Mesodermal cell (in vitro differentiated cells): ENCODE results near the gene F8.
"Not testable (repeated sequence)": the region's sequence is repeated elsewhere in the genome, so short reads cannot be mapped to it uniquely, and the experiment has no call there.

Source experiments
- H3K27ac ChIP-seq: 2 replicates; pipeline ENCODE4 v1.7.0; 2013; ENCODE audit warnings: mild to moderate bottlenecking, low read depth, low read length, moderate library complexity; ENCODE audit not compliant: severe bottlenecking
- H3K36me3 ChIP-seq: 2 replicates; pipeline ENCODE4 v1.7.1; 2013; ENCODE audit warnings: mild to moderate bottlenecking, low read length, moderate library complexity; ENCODE audit not compliant: control insufficient read depth, insufficient read depth
- H3K4me1 ChIP-seq: one replicate; pipeline ENCODE4 v1.7.1; 2013; ENCODE audit warnings: mild to moderate bottlenecking, low read length; ENCODE audit not compliant: insufficient read depth, control insufficient read depth, poor library complexity, severe bottlenecking
- H3K4me3 ChIP-seq: 2 replicates; pipeline ENCODE4 v1.7.0; 2013; ENCODE audit warnings: low read length, control low read depth, mild to moderate bottlenecking; ENCODE audit not compliant: insufficient read depth, poor library complexity, severe bottlenecking; ENCODE audit errors: extremely low read depth
- H3K9me3 ChIP-seq: 2 replicates; pipeline ENCODE4 v1.7.1; 2013; ENCODE audit warnings: mild to moderate bottlenecking, low read length, moderate library complexity; ENCODE audit not compliant: control insufficient read depth
- WGBS, 2 experiments: methylation state at CpG; one replicate each; pipeline ENCODE4 v1.1.5; 2013; ENCODE audit warnings: missing lambda C conversion rate in 2 of 2; ENCODE audit not compliant: insufficient coverage in 2 of 2; 5-methylcytosine and 5-hydroxymethylcytosine counted together

Gene F8

GRCh38 chrX:154981116-154981411 is 41.5 kb downstream of the F8 start:
- 13 to 25% methylated on average over 2 to 3 of the region's 6 CpGs for WGBS, 2 experiments
- H3K9me3 ChIP-seq = no peaks in the 10 kb centered on the region
- H3K36me3 ChIP-seq = no peaks in the 10 kb centered on the region
- H3K4me3 ChIP-seq = no peak overlapping the region
- H3K27ac ChIP-seq = no peak overlapping the region
- no peaks in the 10 kb centered on the region for H3K4me1 ChIP-seq

- H3K9me3 ChIP-seq = no peaks in the 10 kb centered on the region
- no peaks in the 10 kb centered on the region for H3K4me1 ChIP-seq
- no peaks in the 10 kb centered on the region for H3K36me3 ChIP-seq
- 6 to 8% methylated on average over 2 to 4 of the region's 11 CpGs for WGBS, 2 experiments
- no peak overlapping the region for H3K27ac ChIP-seq
- no peak overlapping the region for H3K4me3 ChIP-seq
Observed at GRCh38 chrX:154980330-154981115, 42.0 kb downstream of the F8 start.

DNA sequence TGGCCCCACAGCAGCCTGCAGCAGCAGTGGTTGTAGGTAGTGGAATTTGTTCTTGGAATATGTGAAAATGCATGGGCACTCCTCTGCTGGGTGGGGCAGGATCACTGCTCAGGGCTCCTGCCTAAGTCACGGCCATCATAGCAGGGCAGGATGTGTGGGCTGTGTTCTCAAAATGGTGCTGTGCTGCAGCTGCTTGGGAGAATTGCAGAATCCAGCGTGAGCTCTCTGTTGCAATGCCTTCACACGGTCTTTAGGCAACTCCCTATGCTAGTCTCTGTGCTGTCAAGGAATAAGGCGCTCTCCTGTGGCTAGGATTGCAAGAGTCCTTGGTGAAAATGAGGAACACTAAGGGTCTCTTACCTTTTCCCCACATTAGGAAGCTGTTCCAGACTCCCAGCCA is 42.9 kb downstream of the F8 start:
- WGBS, 2 experiments = 86 to 100% methylated on average over 1 to 2 of the region's 4 CpGs
- Histone ChIP-seq H3K4me3 (no peak overlapping the region), H3K36me3 (no peaks in the 10 kb centered on the region)

DNA sequence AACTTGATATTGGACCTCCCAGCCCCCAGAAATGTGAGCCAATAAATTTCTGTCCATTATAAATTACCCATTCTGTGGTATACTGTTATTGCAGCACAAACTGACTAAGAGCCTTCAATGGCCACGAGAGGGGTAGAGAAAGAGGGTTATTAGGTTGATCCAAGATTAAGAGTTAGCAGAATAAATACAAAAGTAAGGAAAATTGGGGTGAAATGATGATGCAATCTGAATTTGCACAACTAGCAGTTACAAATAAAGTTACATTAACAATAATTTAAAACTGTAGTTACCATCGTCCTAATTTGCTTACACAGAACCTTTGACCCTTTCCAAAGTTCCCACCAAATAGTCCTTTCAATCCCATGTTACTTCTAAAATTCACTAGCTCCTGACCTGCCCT is 54.2 kb downstream of the F8 start:
- Histone ChIP-seq H3K36me3 (no peaks in the 10 kb centered on the region), H3K4me1 (no peaks in the 10 kb centered on the region), H3K4me3 (no peak overlapping the region), H3K27ac (no peak overlapping the region), H3K9me3 (no peaks in the 10 kb centered on the region)
- WGBS, 2 experiments = 100% methylated on average over 1 of the region's 2 CpGs

More for the DNA sequence above, 42.9 kb downstream of the F8 start:
- H3K27ac ChIP-seq = no peak overlapping the region
- no peaks in the 10 kb centered on the region for H3K4me1 ChIP-seq
- H3K9me3 ChIP-seq = no peaks in the 10 kb centered on the region

DNA sequence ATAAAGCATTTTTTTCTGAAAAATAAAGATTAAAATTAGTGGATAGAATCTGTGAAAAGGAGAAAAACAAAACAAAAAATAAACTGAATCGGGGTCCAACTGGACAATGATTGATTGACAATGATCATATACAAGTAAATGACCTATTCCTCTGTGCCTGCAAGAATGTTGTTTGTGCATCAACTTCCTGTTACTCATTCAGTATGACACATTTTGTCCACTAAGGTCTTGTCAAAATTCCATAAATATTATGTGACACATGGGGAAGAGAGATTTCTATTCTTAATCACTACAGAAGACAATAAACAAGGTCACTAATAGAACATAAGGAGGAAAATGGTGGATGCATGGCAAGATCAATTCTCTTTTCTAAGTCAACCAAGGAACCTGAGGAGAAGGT is 54.9 kb downstream of the F8 start:
- Histone ChIP-seq H3K27ac (no peak overlapping the region), H3K4me3 (no peak overlapping the region), H3K4me1 (no peaks in the 10 kb centered on the region), H3K9me3 (no peaks in the 10 kb centered on the region), H3K36me3 (no peaks in the 10 kb centered on the region)
- no CpG with 5 or more reads among the region's 1 CpG for WGBS, 2 experiments

DNA sequence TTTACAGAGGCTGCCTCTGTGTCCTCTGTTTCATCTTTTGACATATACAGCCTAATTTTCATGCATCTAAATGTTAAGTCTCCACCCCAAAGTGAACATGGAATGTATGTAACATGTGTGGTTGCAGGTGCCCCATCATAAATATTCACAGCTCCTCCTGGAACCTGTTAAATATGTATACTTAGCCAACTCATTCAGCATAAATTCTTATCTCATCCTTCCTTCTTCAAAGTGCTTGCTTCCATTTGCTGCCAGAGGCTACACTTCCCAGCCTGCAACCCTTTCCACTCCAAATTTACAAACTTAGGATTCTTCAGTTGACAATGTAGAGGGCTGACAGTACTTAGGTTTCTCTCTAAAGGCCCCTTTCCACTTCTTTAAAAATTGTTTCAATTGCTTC is 60.6 kb downstream of the F8 start:
- H3K36me3 ChIP-seq = no peaks in the 10 kb centered on the region
- H3K4me3 ChIP-seq = no peak overlapping the region
- no peaks in the 10 kb centered on the region for H3K9me3 ChIP-seq

DNA sequence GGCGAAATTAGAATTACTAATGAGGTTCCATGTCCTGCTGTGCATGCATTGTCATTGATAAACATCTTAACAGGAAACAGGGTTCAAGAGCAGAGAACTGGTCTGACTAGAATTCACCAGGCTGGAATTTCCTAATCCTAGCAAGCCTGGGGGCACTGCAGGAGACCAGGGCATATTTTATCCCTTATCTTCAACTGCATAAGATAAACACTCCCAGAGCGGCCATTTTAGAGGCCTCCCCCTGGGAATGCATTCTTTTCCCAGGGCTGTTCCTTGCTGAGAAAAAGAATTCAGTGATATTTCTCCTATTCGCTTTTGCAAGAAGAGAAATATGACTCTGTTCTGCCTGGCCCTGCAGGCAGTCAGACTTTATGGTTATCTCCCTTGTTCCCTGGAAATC is 66.7 kb downstream of the F8 start:
- 100% methylated on average over 1 of the region's 3 CpGs; no CpG with 5 or more reads in 1 of the 2 experiments for WGBS, 2 experiments
- not testable (repeated sequence) for H3K27ac ChIP-seq, H3K9me3 ChIP-seq, H3K4me3 ChIP-seq, H3K36me3 ChIP-seq, H3K4me1 ChIP-seq

More for the DNA sequence above, 60.6 kb downstream of the F8 start:
- no peaks in the 10 kb centered on the region for H3K4me1 ChIP-seq
- no peak overlapping the region for H3K27ac ChIP-seq

- WGBS, 2 experiments = no CpG with 5 or more reads among the region's 10 CpGs
- H3K4me3 ChIP-seq, H3K36me3 ChIP-seq, H3K9me3 ChIP-seq, H3K27ac ChIP-seq, H3K4me1 ChIP-seq: not testable (repeated sequence)
Observed at GRCh38 chrX:154939265-154939664, 83.3 kb downstream of the F8 start.

DNA sequence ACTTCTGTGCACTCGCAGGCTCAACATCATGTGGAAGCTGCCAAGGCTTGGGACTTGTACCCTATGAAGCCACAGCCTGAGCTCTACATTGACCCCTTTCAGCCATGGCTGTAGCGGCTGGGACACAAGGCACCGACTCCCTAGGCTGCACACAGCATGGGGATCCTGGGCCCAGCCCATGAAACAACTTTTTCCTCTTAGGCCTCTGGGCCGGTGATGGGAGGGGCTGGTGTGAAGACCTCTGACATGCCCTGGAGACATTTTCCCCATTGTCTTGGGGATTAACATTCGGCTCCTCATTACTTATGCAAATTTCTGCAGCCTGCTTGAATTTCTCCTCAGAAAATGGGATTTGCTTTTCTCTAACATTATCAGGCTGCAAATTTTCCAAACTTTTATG is 97.8 kb downstream of the F8 start:
- 91 to 100% methylated on average over 1 to 4 of the region's 5 CpGs for WGBS, 2 experiments
- H3K27ac ChIP-seq, H3K36me3 ChIP-seq: not testable (repeated sequence)

GRCh38 chrX:154918060-154918483 is 104.5 kb downstream of the F8 start:
- Histone ChIP-seq H3K36me3 (no peaks in the 10 kb centered on the region), H3K9me3 (peaks cover 3% of the 10 kb centered on the region), H3K4me3 (no peak overlapping the region), H3K27ac (peak overlapping the region; percentile 16), H3K4me1 (no peaks in the 10 kb centered on the region)
- WGBS, 2 experiments = 12 to 14% methylated on average over 2 to 5 of the region's 5 CpGs

More for the DNA sequence above, 97.8 kb downstream of the F8 start:
- H3K9me3 ChIP-seq, H3K4me1 ChIP-seq, H3K4me3 ChIP-seq: not testable (repeated sequence)

DNA sequence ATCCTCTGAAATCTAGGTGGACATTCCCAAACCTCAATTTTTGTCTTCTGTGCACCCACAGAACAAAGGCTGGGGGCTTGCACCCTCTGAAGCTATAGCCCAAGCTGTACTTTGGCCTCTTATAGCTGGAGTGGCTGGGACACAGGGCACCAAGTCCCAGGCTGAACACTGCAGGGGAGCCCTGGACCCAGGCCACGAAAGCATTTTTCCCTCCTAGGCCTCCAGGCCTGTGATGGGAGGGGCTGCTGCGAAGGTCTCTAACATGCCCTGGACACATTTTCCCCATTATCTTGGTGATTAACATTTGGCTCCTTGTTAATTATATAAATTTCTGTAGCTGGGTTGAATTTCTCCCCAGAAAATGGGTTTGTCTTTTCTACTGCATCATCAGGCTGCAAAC is 108.5 kb downstream of the F8 start:
- WGBS, 2 experiments = no CpG with 5 or more reads among the region's 2 CpGs

More for the DNA sequence above, 108.5 kb downstream of the F8 start:
- no peak overlapping the region for H3K27ac ChIP-seq
- no peaks in the 10 kb centered on the region for H3K4me1 ChIP-seq
- H3K36me3 ChIP-seq = no peaks in the 10 kb centered on the region
- H3K4me3 ChIP-seq = no peak overlapping the region
- H3K9me3 ChIP-seq = peaks cover 3% of the 10 kb centered on the region
